Measurements from ENCODE around the gene SPPL2A. TPM values are rescaled to one million over a fixed set of nuclear protein-coding genes. Genes with fewer than 3 reads are reported as not detected.
A peak's percentile ranks its signal among the peaks of the same experiment; 100 is the strongest.

Gene SPPL2A
- total and polyA plus RNA-seq, 9 of the 15 experiments (the other 6 are each of a cell fraction or from before 2014, with no cell fraction given) = 9.8 to 66.1 (median 38.0) TPM

DNA sequence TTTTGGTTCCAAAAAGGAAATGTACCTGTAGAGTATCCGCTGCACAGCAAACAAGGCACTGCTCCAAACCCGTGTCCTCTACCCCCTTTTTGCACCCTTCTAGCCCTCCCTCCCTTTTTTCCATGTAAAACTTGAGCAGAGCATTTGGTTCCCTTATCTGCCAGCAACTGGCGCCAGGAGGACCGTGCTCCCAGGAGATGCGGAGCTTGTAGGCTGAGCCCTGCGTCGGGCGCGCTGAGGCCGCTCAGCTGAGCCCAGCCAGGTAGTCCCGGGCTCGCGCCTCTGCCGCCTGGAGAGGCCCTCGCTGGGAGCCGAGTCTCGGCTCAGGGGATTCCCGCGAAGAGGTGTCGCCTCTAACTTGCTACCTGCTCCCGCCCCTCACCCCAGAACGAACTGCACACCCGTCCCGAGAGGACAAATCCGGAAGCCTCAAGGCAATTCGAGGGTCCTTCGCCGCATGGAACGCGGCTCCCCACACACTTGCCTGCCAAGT lies 79.5 kb downstream of the SPPL2A start (continued):
- TF ChIP-seq, protein P1, sequence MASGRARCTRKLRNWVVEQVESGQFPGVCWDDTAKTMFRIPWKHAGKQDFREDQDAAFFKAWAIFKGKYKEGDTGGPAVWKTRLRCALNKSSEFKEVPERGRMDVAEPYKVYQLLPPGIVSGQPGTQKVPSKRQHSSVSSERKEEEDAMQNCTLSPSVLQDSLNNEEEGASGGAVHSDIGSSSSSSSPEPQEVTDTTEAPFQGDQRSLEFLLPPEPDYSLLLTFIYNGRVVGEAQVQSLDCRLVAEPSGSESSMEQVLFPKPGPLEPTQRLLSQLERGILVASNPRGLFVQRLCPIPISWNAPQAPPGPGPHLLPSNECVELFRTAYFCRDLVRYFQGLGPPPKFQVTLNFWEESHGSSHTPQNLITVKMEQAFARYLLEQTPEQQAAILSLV (tag; IDR thresholded peaks at IDR 0.05) = no peak
- TF ChIP-seq TARDBP (IDR thresholded peaks at IDR 0.05) (no peak), ZNF274 (IDR thresholded peaks at IDR 0.05; ENCODE audit: borderline replicate concordance, low read depth, low read length) (no peak), ARID1B (IDR thresholded peaks at IDR 0.05) (0 out of 2 replicates have a peak, but pooled peaks have one; percentile 37), MXI1 (IDR thresholded peaks at IDR 0.05; ENCODE audit: low read depth, low read length) (no peak), KDM4B (IDR thresholded peaks at IDR 0.05; ENCODE audit: borderline replicate concordance in 2 of 2, low read depth in 1 of 2) (no peak; a peak in 1 of 4 replicates), TCF15 (CRISPR knock-in tag; IDR thresholded peaks at IDR 0.05) (no peak), MTF1 (CRISPR knock-in tag; IDR thresholded peaks at IDR 0.05; ENCODE audit: borderline replicate concordance) (no peak), ZFPM2 (CRISPR knock-in tag; IDR thresholded peaks at IDR 0.05) (no peak), BRD4 (IDR thresholded peaks at IDR 0.05) (no peak), BRF2 (IDR thresholded peaks at IDR 0.05; ENCODE audit: borderline replicate concordance, insufficient read depth, insufficient read length) (no peak), ZNF175 (CRISPR knock-in tag; IDR thresholded peaks at IDR 0.05; ENCODE audit: low read depth) (no peak), ASH1L (IDR thresholded peaks at IDR 0.05; ENCODE audit: borderline replicate concordance, low read depth, partially characterized antibody) (no peak), MYC (IDR thresholded peaks at IDR 0.05; ENCODE audit: low read depth, low read length) (peak; percentile 20; the same call in 1 of the 2 replicates), MYC (CRISPR knock-in tag; IDR thresholded peaks at IDR 0.05; ENCODE audit: borderline replicate concordance, low read depth) (0 out of 2 replicates have a peak, but pooled peaks have one; percentile 64), RFX5 (IDR thresholded peaks at IDR 0.05; ENCODE audit: low read depth, low read length) (no peak), NCOA2 (IDR thresholded peaks at IDR 0.05; ENCODE audit: partially characterized antibody in 2 of 2) (no peak), GTF2E2 (tag; IDR thresholded peaks at IDR 0.05) (no peak), PTTG1 (tag; IDR thresholded peaks at IDR 0.05; ENCODE audit: low read depth) (no peak), TAF1 (IDR thresholded peaks at IDR 0.05; ENCODE audit: control insufficient read depth, extremely low read depth, insufficient read depth, low read length, severe bottlenecking) (no peak), ESRRA (IDR thresholded peaks at IDR 0.05; ENCODE audit: borderline replicate concordance, low read depth) (no peak), MAFK (IDR thresholded peaks at IDR 0.05; ENCODE audit: low read length) (no peak)
- TF ChIP-seq, protein P2, sequence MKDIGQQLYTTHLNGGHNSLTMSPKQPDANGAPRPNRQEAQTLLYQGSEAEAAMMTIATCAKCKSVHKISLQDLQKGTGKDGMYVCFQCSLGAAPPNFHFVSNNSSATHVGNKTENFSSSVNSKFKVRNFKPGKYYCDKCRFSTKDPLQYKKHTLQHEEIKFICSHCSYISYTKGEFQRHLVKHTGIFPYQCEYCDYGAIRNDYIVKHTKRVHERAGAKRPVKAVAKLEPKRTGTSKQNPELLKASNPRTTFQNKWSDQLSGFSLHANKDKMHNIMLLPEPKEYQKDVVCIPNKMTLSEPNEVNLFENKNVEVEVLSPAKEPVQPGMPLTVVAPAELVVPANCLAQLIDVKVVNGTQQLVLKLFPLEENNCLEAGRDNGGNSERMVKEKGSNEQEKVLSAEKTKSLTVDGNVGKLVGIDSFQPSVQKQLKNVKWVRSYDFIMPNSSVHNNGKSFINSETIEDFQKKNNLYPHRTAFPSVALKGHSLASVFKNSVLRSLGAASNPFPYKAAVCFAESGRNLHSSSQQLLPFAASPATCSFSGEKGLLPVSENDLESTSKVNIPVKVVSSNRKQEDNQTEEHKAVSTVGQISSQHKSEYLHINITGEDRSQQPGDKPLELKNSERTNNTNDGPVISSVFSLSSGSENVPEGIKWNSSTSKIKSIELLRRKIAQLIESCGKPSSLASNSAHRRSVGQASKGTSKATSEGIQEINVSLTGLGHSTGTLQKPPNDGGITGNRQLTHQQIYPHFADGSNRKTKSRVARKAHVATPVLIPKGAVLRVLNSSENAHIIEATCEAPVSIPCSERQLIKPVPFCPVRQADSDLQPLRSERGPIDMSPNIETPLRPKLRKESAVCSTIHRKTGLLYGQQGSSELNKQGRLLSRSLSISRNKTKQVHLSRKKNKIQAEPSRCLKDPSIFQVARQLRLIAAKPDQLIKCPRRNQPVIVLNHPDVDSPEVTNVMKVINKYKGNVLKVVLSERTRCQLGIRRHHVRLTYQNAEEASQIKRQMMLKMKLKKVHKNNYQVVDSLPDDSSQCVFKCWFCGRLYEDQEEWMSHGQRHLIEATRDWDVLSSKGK (CRISPR knock-in tag; IDR thresholded peaks at IDR 0.05) = no peak
